ENCODE measurements around the gene PTPRO.

GRCh38 chr12:15320881-15321280 lies 1.4 kb upstream of the PTPRO start:
- no peak for TF ChIP-seq CTCF (IDR thresholded peaks at IDR 0.05)
- no peak for TF ChIP-seq POLR2A (IDR thresholded peaks at IDR 0.05)
